Gastroesophageal sphincter (tissue), 3 donors: ENCODE data around the gene KIF26B.

Experiments used
- EP300 ChIP-seq: sonication (generic); formaldehyde crosslinking; IDR thresholded peaks from one replicate; pipeline ENCODE4 v1.6.1; 2017; ENCODE audit warnings: antibody characterized with exemption, mild to moderate bottlenecking
- POLR2A ChIP-seq, 2 donors: fragments of 450-650 bp; IDR thresholded peaks; one replicate each; pipeline ENCODE4 v1.6.1; 2017; ENCODE audit warnings: antibody characterized with exemption in 2 of 2, mild to moderate bottlenecking in 2 of 2, moderate library complexity in 1 of 2
- POLR2AphosphoS5 ChIP-seq: sonication (generic); formaldehyde crosslinking; IDR thresholded peaks from one replicate; pipeline ENCODE4 v1.6.1; 2017; ENCODE audit warnings: antibody characterized with exemption
- TF ChIP-seq, protein P1 (sequence below), 4 experiments: fragments of 200-600 bp in 2 of 4; fragments of 450-650 bp in 2 of 4; sonication (generic) in 1 of 4; IDR thresholded peaks; one replicate each; pipeline ENCODE4 v1.5.1; 2017 to 2019; ENCODE audit warnings: antibody characterized with exemption in 4 of 4, mild to moderate bottlenecking in 2 of 4, moderate library complexity in 2 of 4

DNA sequence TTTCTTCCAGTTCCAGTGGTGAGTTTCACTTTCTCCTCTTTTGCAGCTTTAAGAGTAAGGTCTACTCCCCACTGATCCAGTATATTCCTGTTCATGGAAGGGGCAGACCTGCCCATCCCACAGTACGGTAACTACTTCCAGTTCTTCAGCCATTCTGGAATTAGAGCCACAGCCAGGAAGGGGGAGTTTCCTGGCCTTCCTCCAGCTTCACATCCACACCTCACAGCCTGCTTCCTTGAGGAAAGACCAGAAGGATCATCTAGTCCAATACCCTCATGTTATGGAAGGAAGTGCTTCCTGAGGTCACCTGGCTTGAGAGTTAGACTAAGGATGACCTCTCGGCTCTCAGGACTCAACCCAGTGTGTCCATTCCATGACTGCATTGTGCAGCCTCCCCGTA, 597.8 kb downstream of the KIF26B start:
- no peak for TF ChIP-seq POLR2AphosphoS5
- TF ChIP-seq, protein P1, sequence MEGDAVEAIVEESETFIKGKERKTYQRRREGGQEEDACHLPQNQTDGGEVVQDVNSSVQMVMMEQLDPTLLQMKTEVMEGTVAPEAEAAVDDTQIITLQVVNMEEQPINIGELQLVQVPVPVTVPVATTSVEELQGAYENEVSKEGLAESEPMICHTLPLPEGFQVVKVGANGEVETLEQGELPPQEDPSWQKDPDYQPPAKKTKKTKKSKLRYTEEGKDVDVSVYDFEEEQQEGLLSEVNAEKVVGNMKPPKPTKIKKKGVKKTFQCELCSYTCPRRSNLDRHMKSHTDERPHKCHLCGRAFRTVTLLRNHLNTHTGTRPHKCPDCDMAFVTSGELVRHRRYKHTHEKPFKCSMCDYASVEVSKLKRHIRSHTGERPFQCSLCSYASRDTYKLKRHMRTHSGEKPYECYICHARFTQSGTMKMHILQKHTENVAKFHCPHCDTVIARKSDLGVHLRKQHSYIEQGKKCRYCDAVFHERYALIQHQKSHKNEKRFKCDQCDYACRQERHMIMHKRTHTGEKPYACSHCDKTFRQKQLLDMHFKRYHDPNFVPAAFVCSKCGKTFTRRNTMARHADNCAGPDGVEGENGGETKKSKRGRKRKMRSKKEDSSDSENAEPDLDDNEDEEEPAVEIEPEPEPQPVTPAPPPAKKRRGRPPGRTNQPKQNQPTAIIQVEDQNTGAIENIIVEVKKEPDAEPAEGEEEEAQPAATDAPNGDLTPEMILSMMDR (IDR thresholded peaks at IDR 0.05): no peak
- TF ChIP-seq POLR2A (IDR thresholded peaks at IDR 0.05): no peak
- no peak for TF ChIP-seq EP300
